ENCODE measurements around the gene ZIK1. TPM values are rescaled to one million over a fixed set of nuclear protein-coding genes. Genes with fewer than 3 reads are reported as not detected.
A peak's percentile ranks its signal among the peaks of the same experiment; 100 is the strongest.

ZIK1 gene
- total RNA-seq (10 to 100 TPM in 1 of 2 donors, 1 to 10 TPM in 1; 4.3 to 13.8 TPM), polyA plus RNA-seq (1 to 10 TPM; 1.0 to 2.7 TPM)
- long read RNA-seq, donor 1, full-length matches to known transcripts: 2 of 2 reads
- long read RNA-seq, donor 1, partial matches to known transcripts: 0 of 2 reads
- long read RNA-seq, donor 1, other reads (novel, unspliced or antisense): 0 of 2 reads
- long read RNA-seq, donor 2, full-length matches to known transcripts: 1 of 1 reads
- long read RNA-seq, donor 2, partial matches to known transcripts: 0 of 1 reads
- long read RNA-seq, donor 2, other reads (novel, unspliced or antisense): 0 of 1 reads
- long read RNA-seq, donor 3, full-length matches to known transcripts: 2 of 2 reads
- long read RNA-seq, donor 3, partial matches to known transcripts: 0 of 2 reads
- long read RNA-seq, donor 3, other reads (novel, unspliced or antisense): 0 of 2 reads
- long read RNA-seq, donor 4, full-length matches to known transcripts: 1 of 1 reads
- long read RNA-seq, donor 4, partial matches to known transcripts: 0 of 1 reads
- long read RNA-seq, donor 4, other reads (novel, unspliced or antisense): 0 of 1 reads
- long read RNA-seq, donor 5, full-length matches to known transcripts: 4 of 4 reads
- long read RNA-seq, donor 5, partial matches to known transcripts: 0 of 4 reads
- long read RNA-seq, donor 5, other reads (novel, unspliced or antisense): 0 of 4 reads

DNA sequence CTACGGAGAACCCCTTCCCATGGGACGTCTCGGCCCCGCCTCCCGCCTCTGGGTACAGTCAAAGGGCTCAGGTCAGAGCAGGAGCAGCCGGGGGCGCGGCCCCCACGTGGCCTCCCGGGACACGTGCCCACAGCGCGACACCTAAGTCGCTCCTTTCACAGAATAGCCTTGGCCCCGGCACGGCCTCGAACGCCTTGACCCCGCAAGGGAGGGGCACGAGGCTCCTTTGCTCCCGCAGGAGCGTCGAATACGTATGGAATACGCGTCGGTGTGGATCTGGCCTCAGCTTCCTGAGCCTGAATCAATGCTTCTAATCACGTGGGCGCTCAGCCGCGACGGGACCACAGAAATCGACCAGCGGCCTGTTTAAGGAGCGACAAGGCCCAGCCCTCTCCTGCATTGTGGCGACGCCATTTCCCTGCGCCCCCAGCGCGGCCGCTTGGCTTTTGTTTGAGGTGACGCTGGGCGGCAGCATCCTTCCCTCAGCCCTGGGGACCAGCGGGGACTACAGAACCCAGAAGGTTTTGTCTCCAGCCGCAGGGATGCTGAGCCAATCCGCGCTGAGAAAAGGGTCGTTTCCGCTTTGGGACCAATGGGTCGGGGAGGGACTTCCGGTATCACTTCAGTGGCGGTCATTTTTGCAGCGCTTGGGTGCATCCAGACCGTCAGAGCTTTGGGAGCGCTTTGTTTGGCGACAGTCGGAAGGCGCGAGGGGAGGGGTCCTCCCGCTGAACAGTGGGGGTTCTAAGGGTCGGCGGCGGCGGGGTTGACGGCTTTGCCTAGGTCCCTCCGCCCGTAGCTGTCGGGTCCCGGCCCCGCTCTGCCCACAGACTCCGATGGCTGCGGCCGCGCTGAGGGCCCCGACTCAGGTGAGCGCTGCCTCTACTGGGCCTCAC is at the start of gene ZIK1:
TSS of gene ZIK1 (plus strand) at position 625 of the 896 bp plus-strand sequence. CDS start at position 837, 212 bp downstream.
- Histone ChIP-seq H3K4me3 (peak within 1 kb of the TSS; percentile 62), H3K9me3 (ENCODE audit: control insufficient read depth in 4 of 4, insufficient read depth in 3 of 4, low read length in 3 of 4) (peaks cover 0 to 50% (median 20%) of the 10 kb centered on the region in 4 donors), H3K27ac (ENCODE audit: low read depth in 1 of 2, low read length in 1 of 2) (peak within 1 kb of the TSS; percentile 6 to 51), H3K27me3 (ENCODE audit: control insufficient read depth in 3 of 3, insufficient read depth in 3 of 3, low read length in 2 of 3) (no peaks in the 10 kb centered on the region), H3K36me3 (ENCODE audit: control insufficient read depth in 4 of 4, insufficient read depth in 4 of 4, low read length in 4 of 4) (peaks cover 6 to 34% (median 12%) of the 10 kb centered on the region in 4 donors), H3K9ac (ENCODE audit: insufficient read depth in 1 of 2, low read length in 2 of 2) (peak within 1 kb of the TSS in 1 of 2 donors; percentile 33), H3K4me1 (ENCODE audit: control insufficient read depth in 5 of 5, insufficient read depth in 5 of 5, low read length in 5 of 5) (peaks cover 0 to 14% (median 10%) of the 10 kb centered on the region in 5 donors)
- DNase-seq: peak; percentile 97 to 99 (median 98)
- ATAC-seq (ENCODE audit: insufficient read depth, low FRiP score): peak; percentile 92
- no peak for TF ChIP-seq CTCF (IDR thresholded peaks at IDR 0.05; ENCODE audit: control extremely low read depth, extremely low read depth)
- WGBS, 2 donors: 2 to 3% methylated on average over 75 to 76 of the region's 76 CpGs

GRCh38 chr19:57537953-57538547 is 45.9 kb upstream of the ZIK1 start:
- WGBS, 2 donors: 97 to 98% methylated on average over 7 of the region's 7 CpGs
- DNase-seq (no peak), ATAC-seq (ENCODE audit: insufficient read depth, low FRiP score) (no peak)
- Histone ChIP-seq H3K4me3 (no peak overlapping the region), H3K36me3 (ENCODE audit: control insufficient read depth in 4 of 4, insufficient read depth in 4 of 4, low read length in 4 of 4) (peaks cover 39 to 88% (median 73%) of the 10 kb centered on the region in 4 donors), H3K4me1 (ENCODE audit: control insufficient read depth in 5 of 5, insufficient read depth in 5 of 5, low read length in 5 of 5) (no peaks in the 10 kb centered on the region), H3K9me3 (ENCODE audit: control insufficient read depth in 4 of 4, insufficient read depth in 3 of 4, low read length in 3 of 4) (peaks cover 26 to 76% (median 62%) of the 10 kb centered on the region in 4 donors), H3K27me3 (ENCODE audit: control insufficient read depth in 3 of 3, insufficient read depth in 3 of 3, low read length in 2 of 3) (no peaks in the 10 kb centered on the region), H3K9ac (ENCODE audit: insufficient read depth in 1 of 2, low read length in 2 of 2) (no peak overlapping the region), H3K27ac (ENCODE audit: low read depth in 1 of 2, low read length in 1 of 2) (no peak overlapping the region)
- no peak for TF ChIP-seq CTCF (IDR thresholded peaks at IDR 0.05; ENCODE audit: control extremely low read depth, extremely low read depth)

GRCh38 chr19:57546513-57546912 is 37.4 kb upstream of the ZIK1 start:
- DNase-seq (no peak), ATAC-seq (ENCODE audit: insufficient read depth, low FRiP score) (no peak)
- no peak for TF ChIP-seq CTCF (IDR thresholded peaks at IDR 0.05; ENCODE audit: control extremely low read depth, extremely low read depth)
- Histone ChIP-seq H3K9me3 (ENCODE audit: control insufficient read depth in 4 of 4, insufficient read depth in 3 of 4, low read length in 3 of 4) (peaks cover 11 to 62% (median 46%) of the 10 kb centered on the region in 4 donors), H3K4me3 (no peak overlapping the region), H3K27ac (ENCODE audit: low read depth in 1 of 2, low read length in 1 of 2) (no peak overlapping the region), H3K36me3 (ENCODE audit: control insufficient read depth in 4 of 4, insufficient read depth in 4 of 4, low read length in 4 of 4) (peaks cover 33 to 95% (median 78%) of the 10 kb centered on the region in 4 donors), H3K27me3 (ENCODE audit: control insufficient read depth in 3 of 3, insufficient read depth in 3 of 3, low read length in 2 of 3) (no peaks in the 10 kb centered on the region), H3K9ac (ENCODE audit: insufficient read depth in 1 of 2, low read length in 2 of 2) (no peak overlapping the region), H3K4me1 (ENCODE audit: control insufficient read depth in 5 of 5, insufficient read depth in 5 of 5, low read length in 5 of 5) (no peaks in the 10 kb centered on the region)
- 96 to 100% methylated on average over 1 of the region's 1 CpG for WGBS, 2 donors

Data from lung (tissue), 16 donors.